K562 (cell line): ENCODE results near the gene TRAF3IP3. TPM values are rescaled to one million over a fixed set of nuclear protein-coding genes. Genes with fewer than 3 reads are reported as not detected.

Source experiments
- ATAC-seq: fragments of 200-7000 bp; cut with Tn5 transposase; 3 replicates; pipeline ENCODE4 v1.9.1; 2020; ENCODE audit warnings: moderate library complexity
- BruUV-seq: library from RNA; stranded (reverse); fragments of 400-500 nt; replicated peaks from 2 replicates; lab custom pipeline; 2021; lab: Mats Ljungman, UMichigan
- CTCF ChIA-PET: fragments of 300-600 bp; formaldehyde crosslinking; extraction: SDS; loops from one replicate; lab custom pipeline; 2021; ENCODE audit warnings: low intra/inter-chr PET ratio; lab: Yijun Ruan, JAX
- POLR2A ChIA-PET: fragments of 300-600, 350-650 bp; sonication (Branson Sonifier 250); formaldehyde crosslinking; extraction: SDS; loops from one replicate; lab custom pipeline; 2021; ENCODE audit warnings: antibody characterized with exemption, inconsistent platforms; lab: Yijun Ruan, JAX
- DNase-seq, 4 experiments: peaks; one replicate each; pipeline versions ENCODE4 v3.0.0 to v3.0.0-alpha.2; 2011 to 2018; ENCODE audit warnings: low spot score in 3 of 4, mixed read lengths in 3 of 4; ENCODE audit errors: extremely low read depth in 1 of 4
- FAIRE-seq: peaks from 2 replicates; lab custom pipeline; 2011; peaks lifted over from hg19 to GRCh38; lab: Jason Lieb, UNC
- H2AFZ ChIP-seq: 2 replicates; pipeline ENCODE4 v1.6.0; 2011; ENCODE audit warnings: low read depth, low read length, control low read depth, inconsistent platforms
- H3K27ac ChIP-seq: fragments of 200-600 bp; 3 replicates; pipeline ENCODE4 v1.8.0; 2011; ENCODE audit warnings: low read depth, mild to moderate bottlenecking, control low read depth, inconsistent platforms, low read length, moderate library complexity, mixed read lengths; ENCODE audit errors: extremely low read depth
- H3K27me3 ChIP-seq, 2 experiments: fragments of 300-600 bp in 1 of 2; 2 replicates in 1 of 2; 3 replicates in 1 of 2; pipeline versions ENCODE4 v1.6.0 to v1.8.0; 2011; ENCODE audit warnings: inconsistent platforms in 2 of 2, low read length in 2 of 2, mild to moderate bottlenecking in 1 of 2, mixed read lengths in 1 of 2, moderate library complexity in 1 of 2; ENCODE audit not compliant: control insufficient read depth in 2 of 2, insufficient read depth in 2 of 2
- H3K36me3 ChIP-seq: fragments of 300-600 bp; 3 replicates; pipeline ENCODE4 v1.8.0; 2011; ENCODE audit warnings: mild to moderate bottlenecking, low read length, inconsistent platforms; ENCODE audit not compliant: control insufficient read depth, insufficient read depth
- H3K4me1 ChIP-seq, 2 experiments: fragments of 200-600 bp in 1 of 2; replicated peaks in 1 of 2; 2 replicates in 1 of 2; 3 replicates in 1 of 2; pipeline versions ENCODE4 v1.5.1 to v1.8.0; 2011; ENCODE audit warnings: inconsistent platforms in 2 of 2, low read length in 2 of 2, mild to moderate bottlenecking in 1 of 2, mixed read lengths in 1 of 2, moderate library complexity in 1 of 2; ENCODE audit not compliant: control insufficient read depth in 2 of 2, insufficient read depth in 2 of 2
- H3K4me2 ChIP-seq: 2 replicates; pipeline ENCODE4 v1.6.1; 2011; ENCODE audit warnings: low read length, control low read depth, inconsistent platforms, mixed read lengths; ENCODE audit not compliant: insufficient read depth
- H3K4me3 ChIP-seq: fragments of 200-600 bp; sonication (generic), shearing (Covaris generic); 2 replicates; pipeline ENCODE4 v1.5.1; 2016; ENCODE audit warnings: control low read depth, inconsistent platforms
- H3K79me2 ChIP-seq: fragments of 200-600 bp; 3 replicates; pipeline ENCODE4 v1.8.0; 2011; ENCODE audit warnings: low read length, inconsistent platforms; ENCODE audit not compliant: control insufficient read depth, insufficient read depth
- H3K9ac ChIP-seq, 2 experiments: 2 replicates each; pipeline versions ENCODE4 v1.6.0 to v1.6.1; 2011; ENCODE audit warnings: low read depth in 2 of 2, low read length in 2 of 2, control low read depth in 1 of 2, inconsistent platforms in 1 of 2, mild to moderate bottlenecking in 1 of 2, mixed read lengths in 1 of 2; ENCODE audit not compliant: insufficient read depth in 1 of 2
- H3K9me1 ChIP-seq: one replicate; pipeline ENCODE4 v1.6.0; 2011; ENCODE audit warnings: inconsistent platforms, mild to moderate bottlenecking, low read length, moderate library complexity; ENCODE audit not compliant: control insufficient read depth, insufficient read depth
- H3K9me3 ChIP-seq: replicated peaks from 2 replicates; pipeline ENCODE4 v1.5.1; 2011; ENCODE audit warnings: low read depth, low read length, inconsistent platforms; ENCODE audit not compliant: control insufficient read depth, insufficient read depth
- H4K20me1 ChIP-seq: replicated peaks from 2 replicates; pipeline ENCODE4 v1.6.1; 2011; ENCODE audit warnings: low read length, inconsistent platforms, mixed read lengths; ENCODE audit not compliant: control insufficient read depth, insufficient read depth
- MNT ChIP-seq, 2 experiments: fragments of 450-650 bp; conservative IDR thresholded peaks; 2 replicates each; pipeline ENCODE4 v1.6.1; 2017; ENCODE audit warnings: mild to moderate bottlenecking in 2 of 2, moderate library complexity in 2 of 2
- NEUROD1 ChIP-seq: fragments of 150-350 bp; IDR thresholded peaks from 2 replicates; pipeline ENCODE4 v1.6.1; 2014; ENCODE audit warnings: borderline replicate concordance, low read length, low read depth; ENCODE audit not compliant: partially characterized antibody
- NUFIP1 ChIP-seq: fragments of 450-650 bp; IDR thresholded peaks from 2 replicates; pipeline ENCODE4 v1.6.1; 2018; ENCODE audit not compliant: partially characterized antibody
- SNIP1 ChIP-seq: fragments of 450-650 bp; IDR thresholded peaks from 2 replicates; pipeline ENCODE4 v1.7.1; 2017; ENCODE audit warnings: low read depth, mild to moderate bottlenecking
- TFE3 ChIP-seq: fragments of 450-650 bp; formaldehyde crosslinking; IDR thresholded peaks from 2 replicates; pipeline ENCODE4 v1.4.0; 2020; ENCODE audit warnings: mild to moderate bottlenecking, mixed read lengths
- ZNF12 ChIP-seq: sonication (generic); formaldehyde crosslinking; IDR thresholded peaks from 2 replicates; pipeline ENCODE4 v1.4.0; 2020; ENCODE audit warnings: mild to moderate bottlenecking, missing genetic modification reagents
- ZNF3 ChIP-seq: fragments of 250-450 bp; sonication (Bioruptor Pico); IDR thresholded peaks from 2 replicates; pipeline ENCODE4 v1.5.0; 2021; ENCODE audit warnings: mild to moderate bottlenecking, moderate library complexity
- ZNF644 ChIP-seq: fragments of 200-800 bp; sonication (Bioruptor generic); IDR thresholded peaks from 2 replicates; pipeline ENCODE4 v1.6.1; 2016; ENCODE audit warnings: low read depth, missing genetic modification characterization, missing compliant biosample characterization
- ZNF75A ChIP-seq: fragments of 450-650 bp; formaldehyde crosslinking; IDR thresholded peaks from 2 replicates; pipeline ENCODE4 v1.4.0; 2020; ENCODE audit warnings: mild to moderate bottlenecking
- in situ Hi-C: fragments of 300-500 bp; cut with MboI; formaldehyde crosslinking; loops from 4 replicates; pipeline ENCODE4 v1.15.0; 2018; ENCODE audit warnings: inconsistent platforms, mixed read lengths
- intact Hi-C: fragments of 100-400 bp; cut with micrococcal nuclease; formaldehyde crosslinking; loops from 2 replicates; pipeline ENCODE4 v1.14.2; 2022
- polyA plus RNA-seq, 8 experiments: library from polyadenylated mRNA; depleted of rRNA in 4 of 8; stranded (reverse) in 5 of 8; unstranded in 3 of 8; fragments of >200 nt; fragmentation: Nextera tagmentation in 2 of 8; fragmentation: Illumina TruSeq in 1 of 8; extraction: Ambion mirVana in 2 of 8; extraction: Trizol in 1 of 8; gene quantifications; 2 replicates each; pipeline versions ENCODE4 v1.2.1 to v1.2.3, GENCODE V29; 2011 to 2014; ENCODE audit warnings: inconsistent platforms in 1 of 8, missing spikeins in 1 of 8
- total RNA-seq, 7 experiments: library from RNA; depleted of rRNA in 6 of 7; stranded (reverse); fragments of >200 nt in 6 of 7; fragmentation: Illumina TruSeq in 2 of 7; extraction: Trizol in 2 of 7; gene quantifications; 2 replicates each; pipeline versions ENCODE4 v1.2.1 to v1.2.3, GENCODE V29; 2011 to 2021; ENCODE audit warnings: low replicate concordance in 1 of 7
- TF ChIP-seq, protein P1 (sequence below): fragments of 450-650 bp; formaldehyde crosslinking; IDR thresholded peaks from 2 replicates; pipeline ENCODE4 v1.4.0; 2020; ENCODE audit warnings: mild to moderate bottlenecking, moderate library complexity
- TF ChIP-seq, protein P2 (sequence below): fragments of 450-650 bp; IDR thresholded peaks from 2 replicates; pipeline ENCODE4 v1.6.1; 2017; ENCODE audit warnings: antibody characterized with exemption
- TF ChIP-seq, protein P3 (sequence below): fragments of 450-650 bp; IDR thresholded peaks from 2 replicates; pipeline ENCODE4 v1.6.1; 2016; ENCODE audit warnings: mild to moderate bottlenecking

TRAF3IP3 gene
- total and polyA plus RNA-seq, 9 of the 15 experiments (the other 6 are each of a cell fraction or from before 2014, with no cell fraction given), result 0.06 to 1.1 (median 0.31) TPM

- intact Hi-C loops, result no loop called here
- peak overlapping the region in 1 of 2 experiments; percentile 53; a peak in 1 of 4 replicates for H3K9ac ChIP-seq
- H2AFZ ChIP-seq, result no peak overlapping the region
- ChIA-PET CTCF (interaction anchor here (0.6 kb wide), 1 partner anchor 1935 kb away, joined by 4 read pairs; no protein-coding TSS in a partner anchor), POLR2A (interaction anchor here (0.5 to 1.9 kb wide), 5 partner anchors 13 to 41 kb away, joined by 3 to 4 read pairs (median 3); partner anchors contain the start of genes C1orf74 and UTP25)
- H3K4me3 ChIP-seq, result no peak overlapping the region
- H3K79me2 ChIP-seq, result no peaks in the 10 kb centered on the region
- DNase-seq (peak; percentile 72 to 89 (median 81)), FAIRE-seq (peak; percentile 98), ATAC-seq (peak; percentile 74)
- no peaks in the 10 kb centered on the region for H3K36me3 ChIP-seq
- in situ Hi-C loops, result no loop called here
- BruUV-seq, result no TSS peak
- H3K27me3 ChIP-seq, result peaks cover 2 to 10% of the 10 kb centered on the region in 2 experiments; a peak in 1 of 5 replicates
- H3K4me2 ChIP-seq, result peak overlapping the region; percentile 16; the same call in 1 of the 2 replicates
- H4K20me1 ChIP-seq, result no peaks in the 10 kb centered on the region
- H3K9me3 ChIP-seq, result no peaks in the 10 kb centered on the region
- peaks cover 3% of the 10 kb centered on the region for H3K9me1 ChIP-seq
- no peak overlapping the region for H3K27ac ChIP-seq
- peaks cover 21 to 23% of the 10 kb centered on the region in 2 experiments for H3K4me1 ChIP-seq
- TF ChIP-seq, protein P1, sequence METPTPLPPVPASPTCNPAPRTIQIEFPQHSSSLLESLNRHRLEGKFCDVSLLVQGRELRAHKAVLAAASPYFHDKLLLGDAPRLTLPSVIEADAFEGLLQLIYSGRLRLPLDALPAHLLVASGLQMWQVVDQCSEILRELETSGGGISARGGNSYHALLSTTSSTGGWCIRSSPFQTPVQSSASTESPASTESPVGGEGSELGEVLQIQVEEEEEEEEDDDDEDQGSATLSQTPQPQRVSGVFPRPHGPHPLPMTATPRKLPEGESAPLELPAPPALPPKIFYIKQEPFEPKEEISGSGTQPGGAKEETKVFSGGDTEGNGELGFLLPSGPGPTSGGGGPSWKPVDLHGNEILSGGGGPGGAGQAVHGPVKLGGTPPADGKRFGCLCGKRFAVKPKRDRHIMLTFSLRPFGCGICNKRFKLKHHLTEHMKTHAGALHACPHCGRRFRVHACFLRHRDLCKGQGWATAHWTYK (CRISPR knock-in tag), result 0 out of 2 replicates have a peak, but pooled peaks have one; percentile 40
- TF ChIP-seq, protein P2, sequence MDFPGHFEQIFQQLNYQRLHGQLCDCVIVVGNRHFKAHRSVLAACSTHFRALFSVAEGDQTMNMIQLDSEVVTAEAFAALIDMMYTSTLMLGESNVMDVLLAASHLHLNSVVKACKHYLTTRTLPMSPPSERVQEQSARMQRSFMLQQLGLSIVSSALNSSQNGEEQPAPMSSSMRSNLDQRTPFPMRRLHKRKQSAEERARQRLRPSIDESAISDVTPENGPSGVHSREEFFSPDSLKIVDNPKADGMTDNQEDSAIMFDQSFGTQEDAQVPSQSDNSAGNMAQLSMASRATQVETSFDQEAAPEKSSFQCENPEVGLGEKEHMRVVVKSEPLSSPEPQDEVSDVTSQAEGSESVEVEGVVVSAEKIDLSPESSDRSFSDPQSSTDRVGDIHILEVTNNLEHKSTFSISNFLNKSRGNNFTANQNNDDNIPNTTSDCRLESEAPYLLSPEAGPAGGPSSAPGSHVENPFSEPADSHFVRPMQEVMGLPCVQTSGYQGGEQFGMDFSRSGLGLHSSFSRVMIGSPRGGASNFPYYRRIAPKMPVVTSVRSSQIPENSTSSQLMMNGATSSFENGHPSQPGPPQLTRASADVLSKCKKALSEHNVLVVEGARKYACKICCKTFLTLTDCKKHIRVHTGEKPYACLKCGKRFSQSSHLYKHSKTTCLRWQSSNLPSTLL, result no peak
- no peak for TF ChIP-seq SNIP1
- TF ChIP-seq ZNF3, result no peak
- TF ChIP-seq, protein P3, sequence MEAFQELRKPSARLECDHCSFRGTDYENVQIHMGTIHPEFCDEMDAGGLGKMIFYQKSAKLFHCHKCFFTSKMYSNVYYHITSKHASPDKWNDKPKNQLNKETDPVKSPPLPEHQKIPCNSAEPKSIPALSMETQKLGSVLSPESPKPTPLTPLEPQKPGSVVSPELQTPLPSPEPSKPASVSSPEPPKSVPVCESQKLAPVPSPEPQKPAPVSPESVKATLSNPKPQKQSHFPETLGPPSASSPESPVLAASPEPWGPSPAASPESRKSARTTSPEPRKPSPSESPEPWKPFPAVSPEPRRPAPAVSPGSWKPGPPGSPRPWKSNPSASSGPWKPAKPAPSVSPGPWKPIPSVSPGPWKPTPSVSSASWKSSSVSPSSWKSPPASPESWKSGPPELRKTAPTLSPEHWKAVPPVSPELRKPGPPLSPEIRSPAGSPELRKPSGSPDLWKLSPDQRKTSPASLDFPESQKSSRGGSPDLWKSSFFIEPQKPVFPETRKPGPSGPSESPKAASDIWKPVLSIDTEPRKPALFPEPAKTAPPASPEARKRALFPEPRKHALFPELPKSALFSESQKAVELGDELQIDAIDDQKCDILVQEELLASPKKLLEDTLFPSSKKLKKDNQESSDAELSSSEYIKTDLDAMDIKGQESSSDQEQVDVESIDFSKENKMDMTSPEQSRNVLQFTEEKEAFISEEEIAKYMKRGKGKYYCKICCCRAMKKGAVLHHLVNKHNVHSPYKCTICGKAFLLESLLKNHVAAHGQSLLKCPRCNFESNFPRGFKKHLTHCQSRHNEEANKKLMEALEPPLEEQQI, result no peak
- TF ChIP-seq ZNF644 (tag), result no peak
- TF ChIP-seq NUFIP1, result no peak
- TF ChIP-seq ZNF12 (CRISPR knock-in tag), result no peak; the same call in 1 of the 2 replicates
- no peak for TF ChIP-seq ZNF75A (CRISPR knock-in tag)
- TF ChIP-seq NEUROD1, result no peak
- no peak for TF ChIP-seq TFE3 (CRISPR knock-in tag)
- TF ChIP-seq MNT (conservative IDR thresholded peaks at IDR 0.05), result 0 out of 4 replicates have a peak, but pooled peaks of 1 of the 2 experiments have one; percentile 26
These were observed 52.3 kb downstream of the TRAF3IP3 start for GRCh38 chr1:209808059-209808581.
